ENCODE measurements around the gene CEND1.

- TF ChIP-seq CTCF (conservative IDR thresholded peaks at IDR 0.05) (no peak), EZH2 (IDR thresholded peaks at IDR 0.05; ENCODE audit: low read depth) (no peak)
Observed at GRCh38 chr11:837990-838307, 48.1 kb upstream of the CEND1 start.

Data from PC-9 (cell line).